Spleen (tissue), 11 donors: Measurements from ENCODE around the gene UFD1. TPM values are rescaled to one million over a fixed set of nuclear protein-coding genes. Genes with fewer than 3 reads are reported as not detected.

Experiments
- DNase-seq: peaks from one replicate; pipeline ENCODE4 v3.0.0-alpha.2; 2020
- H3K27ac ChIP-seq, 8 donors: fragments of 200-600 bp; sonication (generic) in 7 of 8; 1 replicate in 4 of 8; 2 replicates in 4 of 8; pipeline versions ENCODE4 v1.5.0 to v1.8.0; 2016 to 2021; ENCODE audit warnings: inconsistent platforms in 4 of 8, mild to moderate bottlenecking in 4 of 8, moderate library complexity in 1 of 8
- H3K27me3 ChIP-seq, 7 donors: fragments of 200-600 bp; sonication (generic) in 6 of 7; replicated peaks in 1 of 7; 1 replicate in 4 of 7; 2 replicates in 3 of 7; pipeline versions ENCODE4 v1.5.0 to v1.8.0; 2016 to 2021; ENCODE audit warnings: inconsistent platforms in 3 of 7, mild to moderate bottlenecking in 1 of 7
- H3K36me3 ChIP-seq, 6 donors: fragments of 200-600 bp; sonication (generic) in 5 of 6; 1 replicate in 4 of 6; 2 replicates in 2 of 6; pipeline versions ENCODE4 v1.5.0 to v1.8.0; 2016 to 2021; ENCODE audit warnings: inconsistent platforms in 2 of 6
- H3K4me1 ChIP-seq, 6 donors: fragments of 200-600 bp; sonication (generic) in 5 of 6; 1 replicate in 3 of 6; 2 replicates in 3 of 6; pipeline versions ENCODE4 v1.5.0 to v1.8.0; 2016 to 2021; ENCODE audit warnings: inconsistent platforms in 3 of 6
- H3K4me3 ChIP-seq, 8 donors: fragments of 200-600 bp; sonication (generic) in 7 of 8; 1 replicate in 4 of 8; 2 replicates in 4 of 8; pipeline versions ENCODE4 v1.5.0 to v1.8.0; 2016 to 2021; ENCODE audit warnings: inconsistent platforms in 4 of 8, mild to moderate bottlenecking in 4 of 8, moderate library complexity in 2 of 8
- H3K9me3 ChIP-seq, 8 donors: fragments of 200-600 bp; sonication (generic) in 7 of 8; 1 replicate in 4 of 8; 2 replicates in 4 of 8; pipeline versions ENCODE4 v1.5.0 to v1.8.0; 2016 to 2021; ENCODE audit warnings: inconsistent platforms in 4 of 8
- CTCF ChIP-seq, 11 experiments: fragments of 200-600 bp in 7 of 11; fragments of 450-650 bp in 4 of 11; sonication (generic) in 4 of 11; IDR thresholded peaks in 8 of 11; conservative IDR thresholded peaks in 3 of 11; 1 replicate in 7 of 11; 2 replicates in 4 of 11; pipeline versions ENCODE4 v1.4.0 to v1.8.0; 2016 to 2021; ENCODE audit warnings: antibody characterized with exemption in 11 of 11, inconsistent platforms in 4 of 11, mild to moderate bottlenecking in 1 of 11
- POLR2A ChIP-seq, 3 donors: fragments of 450-650 bp; IDR thresholded peaks; one replicate each; pipeline ENCODE4 v1.5.1; 2017; ENCODE audit warnings: antibody characterized with exemption in 3 of 3, mild to moderate bottlenecking in 1 of 3
- POLR2AphosphoS5 ChIP-seq, 3 donors: sonication (generic); formaldehyde crosslinking; IDR thresholded peaks; one replicate each; pipeline ENCODE4 v1.5.1; 2017; ENCODE audit warnings: antibody characterized with exemption in 3 of 3
- WGBS, 5 donors: extraction: QIAGEN DNeasy Blood & Tissue Kit in 3 of 5; methylation state at CpG; one replicate each; pipeline versions ENCODE4 v1.1.5 to v1.1.7; 2013 to 2018; 5-methylcytosine and 5-hydroxymethylcytosine counted together
- intact Hi-C: fragments of 100-400 bp; cut with DNase I; formaldehyde crosslinking; loops from one replicate; pipeline ENCODE4 v1.15.0; 2023; ENCODE audit warnings: low total_unique reads
- polyA plus RNA-seq, 3 donors: library from polyadenylated mRNA; stranded (reverse); fragments of 200-250 nt; gene quantifications; one replicate each; pipeline ENCODE4 v1.2.1, GENCODE V29; 2013
- total RNA-seq, 7 donors: library from RNA; depleted of rRNA in 3 of 7; stranded (reverse); fragments of >200 nt in 3 of 7; fragmentation: NEBNext Ultra II Directional in 4 of 7; extraction: Animal tissue kit (Norgen Biotek cat#: 25700) in 4 of 7; gene quantifications; one replicate each; pipeline versions ENCODE4 v1.1.0 to v1.2.1, GENCODE V29; 2016 to 2021
- donor health status: healthy with polysubstance abuse.
- donor health status: DM: no; HTN: no; CAD: no; lungs with moderate emphysema.
- donor health status: DM: no; HTN: no; CAD: no.
- donor health status: Bipolar disorder and iron deficiency.
- donor health status: healthy.
- donor health status: DM: no; HTN: no; CAD: no.
- donor health status: DM: yes; HTN: yes; CAD: no.

Gene UFD1
- total and polyA plus RNA-seq, 10 donors = 35.6 to 55.4 (median 42.4) TPM

- H3K27ac ChIP-seq = no peak overlapping the region
- H3K4me1 ChIP-seq = no peaks in the 10 kb centered on the region
- no peaks in the 10 kb centered on the region for H3K9me3 ChIP-seq
- no peak for DNase-seq
- 76 to 84% (median 79%) methylated on average over 7 of the region's 7 CpGs for WGBS, 5 donors
- H3K4me3 ChIP-seq = no peak overlapping the region
- TF ChIP-seq POLR2A (IDR thresholded peaks at IDR 0.05) = no peak
- no peak for TF ChIP-seq CTCF (IDR thresholded peaks at IDR 0.05 in 8 of 11, conservative IDR thresholded peaks at IDR 0.05 in 3 of 11)
- no peak for TF ChIP-seq POLR2AphosphoS5 (IDR thresholded peaks at IDR 0.05)
- H3K27me3 ChIP-seq = no peaks in the 10 kb centered on the region
- intact Hi-C loops = no loop called here
- peaks cover 0 to 28% (median 0%) of the 10 kb centered on the region in 6 donors for H3K36me3 ChIP-seq
These were observed 24.4 kb upstream of the UFD1 start for GRCh38 chr22:19503367-19503766.

- no peaks in the 10 kb centered on the region for H3K9me3 ChIP-seq
- WGBS, 5 donors = 89 to 96% (median 93%) methylated on average over 3 of the region's 3 CpGs
- intact Hi-C loops = no loop called here
- no peaks in the 10 kb centered on the region for H3K4me1 ChIP-seq
- TF ChIP-seq CTCF (IDR thresholded peaks at IDR 0.05 in 8 of 11, conservative IDR thresholded peaks at IDR 0.05 in 3 of 11) = no peak
- no peak for TF ChIP-seq POLR2A (IDR thresholded peaks at IDR 0.05)
- no peak for TF ChIP-seq POLR2AphosphoS5 (IDR thresholded peaks at IDR 0.05)
- no peaks in the 10 kb centered on the region for H3K27me3 ChIP-seq
- peaks cover 0 to 31% (median 0%) of the 10 kb centered on the region in 6 donors for H3K36me3 ChIP-seq
- no peak overlapping the region for H3K27ac ChIP-seq
- DNase-seq = no peak
- no peak overlapping the region for H3K4me3 ChIP-seq
These were observed 23.0 kb upstream of the UFD1 start for GRCh38 chr22:19501897-19502447.

- WGBS, 5 donors = 95 to 100% (median 96%) methylated on average over 4 of the region's 4 CpGs
- no peaks in the 10 kb centered on the region for H3K4me1 ChIP-seq
- intact Hi-C loops = loop anchor here (10.0 kb wide), 1 partner anchor 125 kb away; no protein-coding TSS in a partner anchor
These were observed 20.9 kb upstream of the UFD1 start for GRCh38 chr22:19499880-19500242.

More at GRCh38 chr22:19499880-19500242, 20.9 kb upstream of the UFD1 start:
- Histone ChIP-seq H3K27ac (no peak overlapping the region), H3K36me3 (peaks cover 0 to 34% (median 0%) of the 10 kb centered on the region in 6 donors), H3K27me3 (no peaks in the 10 kb centered on the region), H3K9me3 (no peaks in the 10 kb centered on the region), H3K4me3 (no peak overlapping the region)
- no peak for DNase-seq
- TF ChIP-seq POLR2A (IDR thresholded peaks at IDR 0.05) = no peak
- no peak for TF ChIP-seq POLR2AphosphoS5 (IDR thresholded peaks at IDR 0.05)
- no peak for TF ChIP-seq CTCF (IDR thresholded peaks at IDR 0.05 in 8 of 11, conservative IDR thresholded peaks at IDR 0.05 in 3 of 11)
